HG03095 (cell line): ENCODE measurements around the gene SMIM34.
"Not testable (repeated sequence)": the region's sequence is repeated elsewhere in the genome, so short reads cannot be mapped to it uniquely, and the experiment has no call there.

Source experiments
- ATAC-seq: cut with Tn5 transposase; IDR thresholded peaks from one replicate; pipeline ENCODE4 v1.9.1; 2021; ENCODE audit warnings: moderate library complexity; ENCODE audit not compliant: unreplicated experiment

SMIM34 gene

DNA sequence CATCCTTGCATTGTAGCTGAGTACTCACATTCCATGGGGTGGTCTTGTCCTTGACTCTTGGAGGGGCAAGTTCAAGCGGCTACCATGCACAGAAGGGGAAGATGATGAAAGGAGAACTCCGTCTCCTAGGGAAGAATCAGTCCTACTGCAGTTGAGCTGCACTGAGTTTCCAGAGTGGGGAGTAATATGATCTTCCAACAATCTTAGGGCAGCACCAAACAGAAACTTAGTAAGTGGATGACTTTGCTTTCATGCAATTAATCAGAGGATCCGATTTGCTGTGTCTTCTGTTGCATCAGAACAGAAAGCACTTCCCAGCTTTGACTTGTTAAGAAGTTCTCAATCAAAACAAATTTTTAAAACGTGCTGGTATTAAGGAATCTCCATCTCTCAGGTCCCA is at the start of gene SMIM34:
Gene SMIM34, minus strand, starts transcription at position 147 of the 400 bp plus-strand sequence. Its CDS starts 112 bp downstream, at position 35.
- ATAC-seq, result not testable (repeated sequence)

GRCh38 chr21:34467333-34467732 is 43.6 kb upstream of the SMIM34 start:
- not testable (repeated sequence) for ATAC-seq

- not testable (repeated sequence) for ATAC-seq
Measured at GRCh38 chr21:34459426-34459825, 35.7 kb upstream of the SMIM34 start.

DNA sequence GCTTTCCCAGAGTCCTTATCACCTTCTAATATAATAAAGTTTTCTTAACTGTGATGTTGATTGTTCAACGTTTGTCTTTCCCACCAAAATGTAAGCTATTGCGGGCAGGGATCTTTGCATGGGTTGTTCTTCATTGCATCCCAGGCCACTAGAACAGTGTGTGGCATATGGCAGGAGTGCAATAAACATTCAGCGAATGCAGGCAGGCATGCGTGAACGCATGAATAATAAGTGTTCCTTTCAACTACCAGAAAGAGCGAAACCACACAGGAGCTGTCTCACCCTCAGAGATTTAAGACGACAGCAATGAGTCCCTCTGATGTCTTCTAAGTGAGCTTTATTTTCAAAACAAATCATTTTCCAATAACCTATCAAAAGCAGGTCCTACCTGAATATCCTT is 34.5 kb upstream of the SMIM34 start:
- ATAC-seq, result not testable (repeated sequence)

- ATAC-seq, result not testable (repeated sequence)
Measured at GRCh38 chr21:34456180-34456579, 32.4 kb upstream of the SMIM34 start.

DNA sequence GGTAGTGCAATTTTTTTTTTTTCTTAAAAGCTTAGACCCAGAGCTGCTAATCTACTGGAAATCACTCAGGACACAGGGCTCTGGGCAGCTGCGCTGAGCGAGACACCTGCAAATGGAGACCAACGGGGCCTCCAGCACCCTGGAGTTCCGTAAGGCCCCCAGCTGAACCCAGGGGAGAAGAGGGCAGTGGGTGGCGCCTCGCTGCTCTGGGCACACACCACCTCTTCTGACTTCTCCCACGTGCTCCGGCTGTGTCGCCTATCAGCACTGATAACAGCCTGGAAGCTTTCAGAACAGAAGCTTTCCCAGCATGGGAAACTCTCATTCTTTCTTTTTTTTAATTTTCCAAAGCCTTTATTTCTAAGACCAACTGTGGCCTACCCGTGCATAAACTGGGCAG is 31.9 kb upstream of the SMIM34 start:
- not testable (repeated sequence) for ATAC-seq

DNA sequence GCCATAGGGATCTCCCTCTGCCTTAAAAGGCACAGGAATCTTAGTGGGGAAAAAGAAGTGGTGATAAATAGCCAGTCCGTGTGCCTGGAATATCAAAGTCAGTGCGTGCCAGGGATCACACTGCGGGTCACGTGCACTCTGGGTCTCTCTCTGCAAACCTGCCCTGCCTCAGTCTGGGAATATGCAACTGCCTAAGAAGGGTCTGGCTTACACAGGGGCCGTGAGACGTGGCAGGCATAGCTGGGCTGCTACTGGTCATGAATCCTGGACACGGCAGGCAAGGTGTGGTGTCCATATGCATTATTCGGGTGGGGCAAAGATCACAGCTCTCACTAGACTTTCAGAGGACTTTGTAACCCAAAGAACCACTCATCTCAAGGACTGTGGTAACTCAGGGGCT is 23.3 kb upstream of the SMIM34 start:
- not testable (repeated sequence) for ATAC-seq

DNA sequence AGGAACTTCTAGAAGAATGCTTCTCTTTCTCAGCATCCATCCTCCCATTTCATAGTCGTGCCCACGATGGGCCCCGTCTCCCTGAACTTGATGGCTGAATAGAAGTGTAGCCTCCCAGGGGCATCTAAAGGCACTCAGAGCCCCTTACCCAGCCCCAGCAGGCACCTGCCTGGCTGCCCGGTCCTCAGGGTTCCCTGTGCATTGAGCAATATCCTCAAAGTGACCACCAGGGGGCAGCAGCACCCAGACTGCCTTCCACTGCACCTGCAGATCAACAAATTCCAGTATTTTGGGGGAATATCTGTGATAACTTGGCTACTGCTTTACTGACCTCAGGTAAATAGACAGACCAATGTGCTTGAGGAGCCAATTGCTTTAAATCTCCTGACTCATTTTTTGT is 19.7 kb upstream of the SMIM34 start:
- not testable (repeated sequence) for ATAC-seq

- not testable (repeated sequence) for ATAC-seq
Measured at GRCh38 chr21:34429710-34430109, 6.0 kb upstream of the SMIM34 start.

- ATAC-seq, result not testable (repeated sequence)
Measured at GRCh38 chr21:34428441-34428840, 4.7 kb upstream of the SMIM34 start.

GRCh38 chr21:34427339-34427738 is 3.6 kb upstream of the SMIM34 start:
- not testable (repeated sequence) for ATAC-seq

- ATAC-seq, result not testable (repeated sequence)
Measured at GRCh38 chr21:34417448-34418077, 6.2 kb downstream of the SMIM34 start.

GRCh38 chr21:34407294-34407693 is 16.5 kb downstream of the SMIM34 start:
- not testable (repeated sequence) for ATAC-seq

DNA sequence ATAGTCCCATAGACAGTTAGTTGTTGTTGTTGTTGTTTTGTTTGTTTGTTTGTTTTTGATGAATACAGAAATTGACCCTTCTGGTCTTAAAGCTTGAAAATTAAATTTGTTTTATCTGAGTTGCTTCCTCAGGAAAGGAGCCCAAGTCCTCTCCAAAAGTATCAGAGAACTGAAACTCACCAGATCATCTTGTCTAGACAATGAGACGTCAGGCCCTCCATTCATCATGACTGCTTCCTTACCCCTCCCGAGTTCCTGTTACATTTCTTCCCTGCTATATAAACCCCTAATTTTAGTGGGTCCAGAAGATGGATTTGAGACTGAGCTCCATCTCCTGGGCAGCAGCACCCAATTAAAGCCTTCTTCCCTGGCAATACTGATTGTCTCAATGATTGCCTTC is 17.1 kb downstream of the SMIM34 start:
- not testable (repeated sequence) for ATAC-seq

DNA sequence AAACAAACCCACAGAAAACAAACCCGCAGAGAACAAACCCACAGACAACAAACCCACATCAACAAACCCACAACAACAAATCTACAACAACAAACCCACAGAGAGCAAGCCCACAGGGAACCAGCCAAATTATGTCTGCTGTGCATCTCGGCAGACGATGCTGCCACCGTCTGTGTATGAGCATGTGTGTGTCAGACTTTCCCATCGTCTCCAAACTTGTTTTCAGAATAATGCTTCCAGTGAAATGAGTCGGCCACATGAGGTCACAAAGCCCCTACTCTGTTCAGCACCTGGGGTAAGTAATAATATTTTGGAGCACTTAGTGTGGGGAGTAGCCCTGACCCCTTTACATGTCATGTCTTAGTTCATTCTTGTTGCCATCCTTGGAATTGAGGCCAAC is 17.6 kb downstream of the SMIM34 start:
- ATAC-seq, result not testable (repeated sequence)

DNA sequence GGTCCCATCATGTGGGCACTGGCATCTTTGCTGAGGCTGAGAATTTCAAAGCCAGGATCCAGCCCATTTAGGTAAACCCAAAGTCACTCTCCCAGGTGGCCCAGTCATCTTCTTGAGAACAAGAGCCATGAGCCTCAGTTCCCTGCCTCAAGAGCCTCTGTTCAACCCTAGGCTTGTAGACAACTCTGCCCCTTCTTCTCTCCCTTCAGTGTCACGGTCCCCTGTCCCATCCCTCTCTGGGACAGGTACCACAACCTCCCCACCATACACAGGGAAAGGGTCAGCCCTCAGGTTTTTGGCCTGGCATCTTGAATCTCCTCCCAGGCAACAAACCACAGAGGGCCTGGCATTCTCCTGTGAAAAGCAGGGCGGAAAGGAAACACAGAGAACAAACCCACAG is 18.1 kb downstream of the SMIM34 start:
- ATAC-seq, result not testable (repeated sequence)

GRCh38 chr21:34404742-34405141 is 19.0 kb downstream of the SMIM34 start:
- ATAC-seq, result not testable (repeated sequence)

- ATAC-seq, result not testable (repeated sequence)
Measured at GRCh38 chr21:34400522-34400921, 23.2 kb downstream of the SMIM34 start.

DNA sequence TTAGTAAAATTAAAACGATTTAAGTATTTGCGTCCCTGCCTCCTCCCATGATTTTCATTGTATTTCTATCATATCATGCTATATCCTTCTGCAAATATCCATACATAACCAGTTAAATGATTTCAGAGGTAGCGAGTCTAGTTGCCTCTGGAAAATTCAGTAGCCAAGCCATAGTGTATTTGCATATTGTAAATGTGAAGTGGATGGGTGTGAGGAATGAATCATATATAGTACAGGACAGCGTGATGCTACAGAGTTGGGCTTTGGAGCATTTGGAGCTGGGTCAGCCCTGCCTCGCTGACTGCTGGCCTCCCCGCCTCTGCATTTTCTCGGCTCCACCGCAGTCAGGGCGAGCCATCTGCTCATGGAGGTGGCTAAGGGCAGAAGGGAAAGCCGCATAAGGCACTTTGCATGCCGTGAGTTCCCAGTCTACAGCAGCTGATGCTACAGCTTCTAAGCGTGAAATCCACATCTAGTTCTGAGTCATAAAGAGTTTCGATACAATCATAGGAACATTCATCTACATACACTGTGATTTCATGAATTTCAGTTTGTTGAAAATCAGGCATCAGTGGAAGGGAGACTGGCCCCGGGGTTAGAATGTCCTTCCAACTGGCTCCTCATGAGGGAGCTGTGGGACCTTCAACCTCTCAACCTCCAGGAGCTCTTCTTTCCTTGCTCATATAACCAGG is 39.9 kb downstream of the SMIM34 start:
- ATAC-seq, result peak; percentile 98

DNA sequence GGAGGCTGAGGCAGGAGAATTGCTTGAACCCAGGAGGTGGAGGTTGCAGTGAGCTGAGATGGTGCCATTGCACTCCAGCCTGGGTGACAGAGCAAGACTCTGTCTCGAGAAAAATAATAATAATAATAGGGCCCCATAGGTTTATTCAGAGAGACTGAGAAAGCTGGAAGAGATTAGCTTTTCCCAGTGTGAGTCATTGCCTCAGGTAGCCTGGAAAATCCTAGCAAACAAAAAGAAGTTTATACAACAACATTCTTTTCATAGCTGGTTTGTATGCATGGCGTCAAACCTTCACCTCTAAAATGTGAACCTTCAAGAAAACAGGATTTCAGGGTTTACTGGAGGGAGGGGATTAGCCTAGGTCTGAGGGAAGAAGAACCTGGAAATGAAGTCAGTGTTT is 40.6 kb downstream of the SMIM34 start:
- not testable (repeated sequence) for ATAC-seq

DNA sequence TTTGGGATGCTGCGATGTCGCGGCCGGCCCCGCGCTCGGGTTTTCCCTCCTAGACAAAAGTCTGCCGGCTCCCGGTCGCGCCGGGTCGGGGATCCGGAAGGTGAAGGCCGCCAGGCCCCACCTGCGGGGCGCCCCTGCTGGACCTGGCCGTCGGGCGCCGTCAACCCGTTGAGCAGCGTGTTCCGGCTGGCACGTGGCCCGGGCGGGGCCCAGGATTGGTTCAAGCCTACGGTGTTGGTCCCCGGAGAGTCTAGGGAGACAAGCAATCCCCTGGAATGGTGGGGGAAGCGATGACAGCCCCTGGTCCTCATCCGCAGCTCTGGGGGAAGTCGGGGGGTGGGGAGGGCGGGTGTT is 48.2 kb downstream of the SMIM34 start:
- ATAC-seq, result peak; percentile 46

DNA sequence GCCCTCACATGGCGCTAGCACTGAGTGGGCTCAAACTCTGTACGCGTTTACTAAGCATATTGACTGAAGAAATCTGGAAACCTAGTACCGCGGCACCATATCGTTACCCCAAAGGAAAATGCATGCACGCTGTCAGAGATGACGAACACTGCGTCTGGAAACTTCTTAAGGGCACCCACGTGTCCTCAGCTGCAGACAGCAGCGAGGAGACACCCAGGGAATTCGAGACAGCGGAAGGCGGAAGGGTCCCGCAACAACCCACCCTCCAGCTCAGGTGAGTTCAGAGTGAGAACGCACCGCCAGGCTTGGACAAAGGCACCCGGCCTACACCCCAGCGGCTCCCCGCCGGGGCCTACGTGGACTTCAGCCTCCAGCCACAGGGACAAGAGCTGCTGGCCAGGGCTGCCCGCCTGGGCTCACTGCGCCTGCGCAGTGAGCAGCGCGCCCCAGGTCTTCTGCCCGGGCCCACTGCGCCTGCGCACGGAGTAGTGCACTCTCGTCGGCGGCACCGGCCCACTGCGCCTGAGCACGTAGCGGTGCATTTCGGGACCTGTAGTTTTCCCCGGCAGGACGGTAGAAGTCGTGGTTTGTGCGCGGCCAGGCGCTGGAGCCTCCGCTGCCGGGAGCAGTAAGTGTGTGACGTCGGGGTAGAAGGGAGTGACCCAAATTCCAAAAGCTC is 48.7 kb downstream of the SMIM34 start, which contains the start of gene SMIM11:
Gene SMIM11, plus strand, starts transcription at position 568 of the 679 bp plus-strand sequence. CDS start 3,998 bp downstream, outside the sequence.
- ATAC-seq, result peak; percentile 89
